D721Med (cell line): ENCODE data around the gene PTPRU.
A peak's percentile ranks its signal among the peaks of the same experiment; 100 is the strongest.
"Not testable (repeated sequence)": the region's sequence is repeated elsewhere in the genome, so short reads cannot be mapped to it uniquely, and the experiment has no call there.

ENCODE experiments used
- DNase-seq: peaks from one replicate; pipeline ENCODE4 v3.0.0; 2011; ENCODE audit warnings: low spot score; ENCODE audit not compliant: insufficient read length
- FAIRE-seq: peaks from 2 replicates; lab custom pipeline; 2011; peaks lifted over from hg19 to GRCh38; lab: Jason Lieb, UNC
- CTCF ChIP-seq: IDR thresholded peaks from 2 replicates; pipeline ENCODE4 v1.5.1; 2012; ENCODE audit warnings: mild to moderate bottlenecking, control low read depth; ENCODE audit not compliant: insufficient read depth; ENCODE audit errors: missing control alignments

PTPRU gene

GRCh38 chr1:29310616-29311180, 74.4 kb downstream of the PTPRU start:
- DNase-seq (no peak), FAIRE-seq (no peak)
- TF ChIP-seq CTCF: no peak

GRCh38 chr1:29311352-29312030, 75.2 kb downstream of the PTPRU start:
- no peak for FAIRE-seq
- no peak for DNase-seq
- TF ChIP-seq CTCF: no peak

GRCh38 chr1:29312469-29313461, 76.4 kb downstream of the PTPRU start:
- FAIRE-seq (no peak), DNase-seq (peak; percentile 76)
- no peak for TF ChIP-seq CTCF

GRCh38 chr1:29314685-29315084, 78.4 kb downstream of the PTPRU start:
- not testable (repeated sequence) for FAIRE-seq, DNase-seq

- FAIRE-seq (no peak), DNase-seq (no peak)
- no peak for TF ChIP-seq CTCF
Observed at GRCh38 chr1:29315262-29315661, 78.9 kb downstream of the PTPRU start.

- FAIRE-seq (no peak), DNase-seq (no peak)
- TF ChIP-seq CTCF: no peak
Observed at GRCh38 chr1:29315876-29316275, 79.6 kb downstream of the PTPRU start.

- DNase-seq: no peak
- TF ChIP-seq CTCF: no peak
- no peak for FAIRE-seq
Observed at GRCh38 chr1:29317063-29317915, 81.0 kb downstream of the PTPRU start.
